Thoracic aorta (tissue), 2 donors: Measurements from ENCODE around the gene DHRSX. TPM values are rescaled to one million over a fixed set of nuclear protein-coding genes. Genes with fewer than 3 reads are reported as not detected.

ENCODE experiments used
- ATAC-seq: fragments of 150-250 bp; one replicate; pipeline ENCODE4 v1.8.0; 2017; ENCODE audit warnings: low read depth; ENCODE audit not compliant: insufficient number of reproducible peaks, low FRiP score
- DNase-seq: peaks from one replicate; pipeline ENCODE4 v3.0.0-alpha.2; 2020; ENCODE audit warnings: low spot score
- H3K27ac ChIP-seq, 2 donors: fragments of 200-600 bp; sonication (generic); 1 replicate in 1 of 2; 2 replicates in 1 of 2; pipeline ENCODE4 v1.5.1; 2016; ENCODE audit warnings: mild to moderate bottlenecking in 2 of 2, moderate library complexity in 2 of 2
- H3K27me3 ChIP-seq: fragments of 200-600 bp; sonication (generic); replicated peaks from 2 replicates; pipeline ENCODE4 v1.6.0; 2016; ENCODE audit warnings: mild to moderate bottlenecking; ENCODE audit not compliant: insufficient read depth
- H3K36me3 ChIP-seq: fragments of 200-600 bp; sonication (generic); one replicate; pipeline ENCODE4 v1.5.1; 2016
- H3K4me1 ChIP-seq, 2 donors: fragments of 200-600 bp; sonication (generic); 1 replicate in 1 of 2; 2 replicates in 1 of 2; pipeline versions ENCODE4 v1.5.1 to v1.6.0; 2016; ENCODE audit warnings: low read depth in 2 of 2, mild to moderate bottlenecking in 1 of 2; ENCODE audit not compliant: control insufficient read depth in 1 of 2
- H3K4me3 ChIP-seq: fragments of 200-600 bp; sonication (generic); 2 replicates; pipeline ENCODE4 v1.5.1; 2016; ENCODE audit warnings: mild to moderate bottlenecking
- H3K9me3 ChIP-seq: fragments of 200-600 bp; sonication (generic); 2 replicates; pipeline ENCODE4 v1.5.1; 2016
- CTCF ChIP-seq: fragments of 200-600 bp; sonication (generic); IDR thresholded peaks from one replicate; pipeline ENCODE4 v1.5.1; 2019; ENCODE audit warnings: antibody characterized with exemption
- total RNA-seq, 2 donors: library from RNA; depleted of rRNA; stranded (reverse); fragments of >200 nt; gene quantifications; one replicate each; pipeline versions ENCODE4 v1.1.0 to v1.2.3, GENCODE V29; 2016

The DHRSX gene
- 10 to 100 TPM; 14.9 to 16.8 TPM for total RNA-seq

- H3K4me3 ChIP-seq, result peak within 1 kb of the TSS; percentile 88
- no peaks in the 10 kb centered on the region for H3K27me3 ChIP-seq
- H3K27ac ChIP-seq, result peak within 1 kb of the TSS; percentile 78 to 87
- no peaks in the 10 kb centered on the region for H3K9me3 ChIP-seq
- no peak for DNase-seq
- peaks cover 23 to 34% of the 10 kb centered on the region in 2 donors for H3K4me1 ChIP-seq
- no peak for TF ChIP-seq CTCF
- no peak for ATAC-seq
- no peaks in the 10 kb centered on the region for H3K36me3 ChIP-seq
These were observed at the start of gene DHRSX, which contains the start of gene ZBED1 for GRCh38 chrX:2500803-2501558. Gene DHRSX, minus strand, starts transcription at chrX:2500976. Its CDS starts 51 bp downstream, at chrX:2500925. Gene ZBED1, minus strand, starts transcription at chrX:2500976. Its CDS starts 10,257 bp downstream, at chrX:2490719.

- no peaks in the 10 kb centered on the region for H3K4me1 ChIP-seq
- H3K27me3 ChIP-seq, result no peaks in the 10 kb centered on the region
- H3K27ac ChIP-seq, result no peak overlapping the region
- no peak for TF ChIP-seq CTCF
- ATAC-seq (no peak), DNase-seq (no peak)
- H3K36me3 ChIP-seq, result no peaks in the 10 kb centered on the region
- no peaks in the 10 kb centered on the region for H3K9me3 ChIP-seq
- no peak overlapping the region for H3K4me3 ChIP-seq
These were observed 49.1 kb upstream of the DHRSX start for GRCh38 chrX:2549876-2550275.

GRCh38 chrX:2548711-2549423 is 48.1 kb upstream of the DHRSX start:
- no peak for ATAC-seq
- H3K27ac ChIP-seq, result no peak overlapping the region
- H3K9me3 ChIP-seq, result no peaks in the 10 kb centered on the region
- no peak for TF ChIP-seq CTCF
- no peak for DNase-seq
- no peaks in the 10 kb centered on the region for H3K27me3 ChIP-seq
- no peaks in the 10 kb centered on the region for H3K4me1 ChIP-seq
- H3K4me3 ChIP-seq, result no peak overlapping the region
- no peaks in the 10 kb centered on the region for H3K36me3 ChIP-seq

- H3K36me3 ChIP-seq, result no peaks in the 10 kb centered on the region
- no peaks in the 10 kb centered on the region for H3K27me3 ChIP-seq
- ATAC-seq (no peak), DNase-seq (no peak)
- H3K4me1 ChIP-seq, result no peaks in the 10 kb centered on the region
- H3K9me3 ChIP-seq, result no peaks in the 10 kb centered on the region
- no peak for TF ChIP-seq CTCF
- no peak overlapping the region for H3K27ac ChIP-seq
- H3K4me3 ChIP-seq, result no peak overlapping the region
These were observed 47.0 kb upstream of the DHRSX start for GRCh38 chrX:2547736-2548135.

- no peaks in the 10 kb centered on the region for H3K36me3 ChIP-seq
- H3K27ac ChIP-seq, result no peak overlapping the region
- no peak overlapping the region for H3K4me3 ChIP-seq
- DNase-seq (no peak), ATAC-seq (no peak)
- no peaks in the 10 kb centered on the region for H3K27me3 ChIP-seq
- no peaks in the 10 kb centered on the region for H3K9me3 ChIP-seq
- H3K4me1 ChIP-seq, result no peaks in the 10 kb centered on the region
- TF ChIP-seq CTCF, result no peak
These were observed 45.7 kb upstream of the DHRSX start for GRCh38 chrX:2546496-2546895.
